A549 treated with RU486 at 1 μM for 4 hours (cell line): Measurements from ENCODE around the gene PLVAP. TPM values are rescaled to one million over a fixed set of nuclear protein-coding genes. Genes with fewer than 3 reads are reported as not detected.

Source experiments
- total RNA-seq: library from RNA; stranded (reverse); fragments of 200-300 nt; extraction: Qiagen RNA extraction; gene quantifications from 5 replicates; pipeline ENCODE4 v1.2.3, GENCODE V29; 2022; ENCODE audit warnings: low read depth

The PLVAP gene, protein sequence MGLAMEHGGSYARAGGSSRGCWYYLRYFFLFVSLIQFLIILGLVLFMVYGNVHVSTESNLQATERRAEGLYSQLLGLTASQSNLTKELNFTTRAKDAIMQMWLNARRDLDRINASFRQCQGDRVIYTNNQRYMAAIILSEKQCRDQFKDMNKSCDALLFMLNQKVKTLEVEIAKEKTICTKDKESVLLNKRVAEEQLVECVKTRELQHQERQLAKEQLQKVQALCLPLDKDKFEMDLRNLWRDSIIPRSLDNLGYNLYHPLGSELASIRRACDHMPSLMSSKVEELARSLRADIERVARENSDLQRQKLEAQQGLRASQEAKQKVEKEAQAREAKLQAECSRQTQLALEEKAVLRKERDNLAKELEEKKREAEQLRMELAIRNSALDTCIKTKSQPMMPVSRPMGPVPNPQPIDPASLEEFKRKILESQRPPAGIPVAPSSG
- not detected in 5 replicates for total RNA-seq

DNA sequence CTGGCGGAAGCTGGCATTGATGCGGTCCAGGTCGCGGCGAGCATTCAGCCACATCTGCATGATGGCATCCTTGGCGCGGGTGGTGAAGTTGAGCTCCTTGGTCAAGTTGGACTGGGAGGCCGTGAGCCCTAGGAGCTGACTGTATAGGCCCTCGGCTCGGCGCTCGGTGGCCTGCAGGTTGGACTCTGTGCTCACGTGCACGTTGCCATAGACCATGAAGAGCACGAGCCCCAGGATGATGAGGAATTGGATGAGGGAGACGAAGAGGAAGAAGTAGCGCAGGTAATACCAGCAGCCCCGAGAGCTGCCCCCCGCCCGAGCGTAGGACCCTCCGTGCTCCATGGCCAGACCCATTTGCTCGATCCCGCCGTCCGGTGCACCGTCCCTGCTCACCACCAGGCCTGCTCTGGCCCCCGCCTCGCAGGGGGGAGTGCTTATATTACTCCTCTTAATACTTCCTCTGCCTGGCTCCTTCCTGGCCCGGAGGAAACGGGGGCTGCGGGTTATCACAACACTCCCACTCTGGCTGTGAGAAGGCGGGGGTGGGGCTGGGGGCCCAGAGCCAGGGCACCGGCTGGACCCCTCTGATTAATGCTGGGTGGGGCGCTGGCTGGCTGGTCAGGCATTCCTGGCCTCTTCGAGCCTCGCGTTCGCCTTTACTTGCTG is at the start of gene PLVAP:
PLVAP (minus strand) TSS at position 408 of the 666 bp plus-strand sequence; CDS start at position 354, 54 bp downstream.

DNA sequence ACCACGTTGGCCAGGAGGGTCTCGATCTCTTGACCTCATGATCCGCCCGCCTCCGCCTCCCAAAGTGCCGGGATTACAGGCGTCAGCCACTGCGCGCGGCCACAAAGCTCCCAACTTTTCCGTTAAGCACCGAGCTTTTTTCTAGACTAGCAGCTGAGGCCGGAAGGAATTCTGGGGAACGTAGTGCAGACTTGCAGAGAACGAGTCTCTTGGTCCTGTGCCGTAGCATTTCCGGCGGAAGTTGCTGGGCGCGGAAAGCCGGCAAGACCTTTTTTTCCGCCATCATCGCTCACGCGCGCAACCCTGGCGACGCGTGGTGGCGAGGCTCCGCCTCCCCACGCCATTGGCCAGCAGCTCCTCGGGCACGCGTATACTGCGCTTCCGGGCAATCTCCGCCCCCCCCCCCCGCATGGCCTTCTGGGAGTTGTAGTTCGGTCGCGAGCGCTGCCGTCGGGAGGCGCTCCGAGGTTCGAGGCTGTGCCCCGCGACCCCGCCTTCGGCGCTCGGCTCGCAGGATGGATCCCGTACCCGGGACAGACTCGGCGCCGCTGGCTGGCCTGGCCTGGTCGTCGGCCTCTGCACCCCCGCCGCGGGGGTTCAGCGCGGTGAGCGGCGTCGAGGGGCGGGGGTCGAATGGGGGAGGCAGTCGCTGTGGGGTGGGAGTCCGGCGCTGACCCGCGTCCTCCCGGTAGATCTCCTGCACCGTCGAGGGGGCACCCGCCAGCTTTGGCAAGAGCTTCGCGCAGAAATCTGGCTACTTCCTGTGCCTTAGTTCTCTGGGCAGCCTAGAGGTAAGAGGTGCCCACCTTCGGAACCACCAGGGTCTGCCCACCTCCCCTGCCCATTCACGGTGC is 42.7 kb upstream of the PLVAP start, which contains the start of gene MVB12A:
MVB12A (plus strand) TSS at position 427 of the 854 bp plus-strand sequence; CDS start at position 516, 89 bp downstream.

DNA sequence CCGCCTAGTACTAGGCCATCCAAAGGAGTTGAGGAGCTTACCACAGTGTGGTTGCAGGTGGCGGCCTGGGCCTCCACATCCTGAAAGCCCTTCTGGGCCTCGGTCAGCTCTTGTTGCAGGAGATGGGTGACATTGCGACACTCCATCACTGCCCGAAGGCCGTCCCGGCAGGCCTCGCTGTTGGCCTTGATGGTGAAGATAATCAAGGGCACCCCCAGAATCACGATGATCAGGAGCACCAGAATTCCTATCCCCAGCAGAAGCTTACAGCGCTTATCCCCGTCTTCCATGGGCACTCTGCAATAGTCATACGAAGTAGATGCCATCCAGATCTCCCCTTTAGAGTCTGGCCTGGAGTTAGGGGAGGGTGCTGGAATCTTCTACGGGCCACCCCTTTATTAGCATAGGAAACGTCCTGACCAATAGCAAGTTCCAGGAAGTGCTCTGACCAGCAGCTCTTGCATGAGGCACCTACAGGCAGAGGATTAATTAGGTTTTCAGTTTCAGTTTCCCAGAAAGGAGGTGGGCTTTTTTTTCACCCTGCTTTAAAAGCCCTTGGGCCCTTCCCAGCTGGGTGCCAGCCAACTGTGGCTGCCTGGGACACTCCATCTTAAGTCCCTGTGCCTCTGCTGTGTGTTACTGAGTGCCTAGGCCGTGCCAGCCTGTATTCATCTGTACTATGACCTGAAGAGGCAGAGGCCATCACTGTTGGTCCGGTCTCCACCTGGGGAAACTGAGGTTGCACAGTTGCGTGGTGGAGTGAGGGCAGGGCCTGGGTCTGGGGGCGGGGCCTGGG is 28.3 kb upstream of the PLVAP start, which contains the start of gene BST2:
BST2 (minus strand) TSS at position 381 of the 796 bp plus-strand sequence; CDS start at position 326, 55 bp downstream.

DNA sequence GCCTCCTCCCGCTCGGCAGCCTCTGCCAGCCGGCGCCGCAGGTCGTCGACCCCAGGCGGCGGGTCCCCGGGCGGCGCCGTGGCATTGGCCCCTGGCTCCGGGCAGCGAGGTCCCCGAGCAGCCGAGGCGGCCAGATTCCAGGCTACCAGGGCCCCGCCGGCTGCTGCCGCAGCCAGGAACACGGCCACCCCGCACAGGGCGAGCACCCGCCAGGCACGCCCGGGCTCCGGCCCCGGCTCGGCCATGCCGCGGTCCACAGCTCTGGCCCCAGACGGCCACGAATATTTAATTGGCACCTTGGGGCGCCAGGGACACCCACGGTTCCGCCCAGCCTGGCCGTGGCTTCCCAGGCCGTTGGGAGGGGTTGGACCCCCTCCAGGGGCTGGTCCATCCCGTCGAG is 16.8 kb upstream of the PLVAP start, which contains the start of gene CCDC194:
CCDC194 (minus strand) TSS at position 283 of the 400 bp plus-strand sequence; CDS start at position 245, 38 bp downstream.

DNA sequence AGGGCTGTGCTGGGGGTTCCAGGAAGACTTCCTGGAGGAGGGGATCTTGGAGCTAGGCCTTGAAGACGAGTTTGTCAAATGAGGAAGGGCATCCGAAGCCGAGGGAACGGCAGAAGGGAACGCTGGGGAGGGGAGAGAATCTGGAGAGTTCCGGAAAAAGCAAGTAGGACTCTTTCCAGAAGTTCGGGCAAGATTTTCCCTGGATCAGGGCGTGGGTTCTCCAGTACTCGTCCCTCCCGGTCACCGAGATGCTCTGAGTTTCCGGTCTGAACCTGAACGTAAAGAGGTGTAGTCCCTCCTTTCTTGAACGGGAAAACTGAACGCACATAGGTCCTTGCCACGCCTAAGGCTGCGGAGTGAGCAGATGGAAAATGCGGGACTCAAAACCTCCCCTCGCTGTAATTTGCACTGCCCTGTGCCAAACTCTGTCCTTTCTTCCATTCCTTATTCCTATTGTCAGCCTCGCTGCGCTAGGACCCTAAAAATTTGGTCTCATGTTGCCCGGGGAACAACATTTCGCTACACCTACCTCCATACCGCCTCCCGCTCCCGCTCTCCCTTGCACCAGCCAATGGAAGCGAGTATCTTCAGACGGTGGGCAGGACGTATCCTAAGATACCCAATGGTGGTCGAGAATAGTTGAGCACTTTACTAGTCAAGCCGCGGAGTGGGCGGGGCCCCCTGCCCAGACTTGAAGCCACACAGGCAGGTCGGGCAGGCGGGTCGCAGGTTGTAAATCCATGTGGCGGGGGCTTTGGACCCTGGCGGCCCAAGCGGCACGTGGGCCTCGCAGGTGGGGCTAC is 40.1 kb downstream of the PLVAP start, which contains the start of gene GTPBP3:
GTPBP3 (plus strand) TSS at position 682 of the 803 bp plus-strand sequence; CDS start at position 741, 59 bp downstream.

DNA sequence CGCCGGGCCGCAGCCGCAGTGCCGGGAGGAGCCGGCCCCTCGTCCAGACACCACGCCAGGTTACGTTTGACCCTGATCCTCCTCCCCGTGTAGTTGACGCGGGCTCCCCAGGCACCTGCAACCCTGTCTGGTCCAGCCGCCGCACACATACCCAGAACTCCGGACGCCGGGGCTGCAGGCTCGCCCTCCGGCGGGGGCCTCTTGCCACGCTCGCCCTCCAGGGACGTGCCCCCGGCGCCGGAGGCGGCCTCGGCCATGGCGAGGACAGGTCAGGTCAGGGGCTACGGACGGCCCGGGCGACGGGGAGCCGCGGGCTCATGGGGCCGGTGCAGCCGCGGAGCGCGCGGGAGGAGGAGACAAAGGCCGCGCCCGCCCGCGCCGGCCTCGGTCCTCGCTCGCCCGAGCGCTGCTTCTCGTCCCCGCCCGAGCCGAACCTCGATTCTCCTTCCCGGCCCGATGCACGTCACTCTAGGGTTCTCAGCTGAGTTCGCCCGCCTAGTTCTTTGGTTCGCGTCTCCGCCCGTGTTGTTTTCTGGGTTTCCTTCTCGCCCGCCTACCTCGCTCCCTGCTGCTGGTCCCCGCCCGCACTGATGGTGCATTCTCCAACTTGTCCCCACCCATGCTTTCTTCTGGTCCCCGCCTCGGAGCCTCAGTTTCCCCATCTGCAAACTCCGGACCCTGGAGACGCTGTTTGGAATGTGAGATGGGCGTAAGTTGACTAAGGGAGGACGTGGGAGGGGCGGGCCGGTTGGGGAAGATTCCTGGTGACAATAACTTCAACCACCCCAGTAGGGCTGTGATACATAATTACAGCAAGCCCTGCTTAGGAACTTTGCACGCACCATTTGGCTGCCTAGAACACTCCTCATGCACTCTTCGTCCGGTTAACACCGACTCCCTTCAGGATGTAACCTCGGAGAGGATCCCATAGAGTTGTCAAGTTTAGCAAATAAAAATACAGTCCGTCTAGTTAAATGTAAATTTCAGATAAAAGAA is 42.4 kb downstream of the PLVAP start, which contains the start of gene ANO8:
ANO8 (minus strand) TSS at position 442 of the 996 bp plus-strand sequence; CDS start at position 257, 185 bp downstream.

DNA sequence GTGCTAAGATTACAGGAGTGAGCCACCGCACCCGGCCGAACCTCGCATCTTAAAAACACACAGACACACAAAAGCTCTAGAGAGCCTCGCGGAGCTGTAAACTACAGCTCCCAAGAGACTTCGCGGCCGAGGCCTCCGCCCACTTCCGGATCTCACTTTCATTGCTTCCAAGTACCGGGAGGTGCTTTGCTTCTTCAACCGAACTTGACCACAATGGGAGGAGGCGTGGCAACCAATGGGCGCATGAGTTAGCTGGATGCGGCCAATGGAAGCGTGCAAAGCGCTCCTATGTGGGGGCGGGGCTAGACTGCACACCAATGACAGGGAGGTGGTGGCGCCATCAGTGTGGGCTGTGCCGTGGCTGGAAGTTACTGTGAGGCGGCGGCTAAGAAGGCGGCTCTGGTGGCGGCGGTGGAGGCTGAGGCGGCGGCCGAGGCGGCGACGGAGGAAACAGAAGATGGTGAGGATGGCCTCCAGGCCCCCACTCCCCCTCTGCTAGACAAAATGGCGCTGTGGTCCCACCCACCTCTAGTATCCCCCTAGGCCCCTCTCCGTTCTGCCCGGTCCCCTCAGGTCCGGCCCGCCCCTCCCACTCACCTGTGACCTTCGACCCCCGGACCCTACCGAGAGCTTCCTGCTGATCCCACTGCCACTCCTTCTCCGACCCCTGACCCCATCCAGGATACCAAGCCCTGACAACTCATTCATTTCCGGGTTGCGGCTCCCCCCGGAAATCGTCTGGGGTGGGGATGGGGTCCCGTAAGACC is 67.8 kb downstream of the PLVAP start, which contains the start of gene DDA1:
DDA1 (plus strand) TSS at position 366 of the 767 bp plus-strand sequence; CDS start at position 458, 92 bp downstream.

DNA sequence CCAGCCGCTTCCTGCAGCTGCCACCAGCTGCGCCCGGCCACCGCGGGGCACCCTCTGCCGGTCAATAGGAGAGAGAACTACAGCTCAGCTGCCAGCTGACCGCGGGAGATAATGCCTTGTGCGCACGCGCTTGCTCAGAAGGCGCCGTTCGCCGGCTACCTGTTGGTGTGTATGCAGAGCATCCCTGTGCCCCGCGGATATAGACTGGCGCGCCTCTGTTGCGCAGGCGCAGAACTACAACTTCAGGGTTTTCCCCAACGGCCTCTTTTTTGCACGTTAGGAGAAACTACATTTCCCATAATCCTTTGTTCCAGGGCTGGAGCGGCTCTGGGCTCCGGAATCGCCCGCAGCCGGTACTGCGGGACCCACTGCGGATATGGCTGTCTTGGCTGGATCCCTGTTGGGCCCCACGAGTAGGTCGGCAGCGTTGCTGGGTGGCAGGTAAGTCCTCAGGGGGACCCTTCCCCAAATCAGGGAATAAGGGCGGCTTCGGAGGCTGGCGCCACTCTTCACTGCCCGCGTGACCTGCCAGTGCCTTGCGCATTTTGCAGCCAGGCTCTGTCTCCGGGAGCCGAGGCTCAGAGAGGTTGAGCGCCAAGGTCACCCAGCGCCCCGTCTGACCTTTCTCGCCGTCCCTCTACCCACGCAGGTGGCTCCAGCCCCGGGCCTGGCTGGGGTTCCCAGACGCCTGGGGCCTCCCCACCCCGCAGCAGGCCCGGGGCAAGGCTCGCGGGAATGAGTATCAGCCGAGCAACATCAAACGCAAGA is 71.4 kb downstream of the PLVAP start, which contains the start of gene MRPL34:
MRPL34 (plus strand) TSS at position 356 of the 768 bp plus-strand sequence; CDS start at position 377, 21 bp downstream.

DNA sequence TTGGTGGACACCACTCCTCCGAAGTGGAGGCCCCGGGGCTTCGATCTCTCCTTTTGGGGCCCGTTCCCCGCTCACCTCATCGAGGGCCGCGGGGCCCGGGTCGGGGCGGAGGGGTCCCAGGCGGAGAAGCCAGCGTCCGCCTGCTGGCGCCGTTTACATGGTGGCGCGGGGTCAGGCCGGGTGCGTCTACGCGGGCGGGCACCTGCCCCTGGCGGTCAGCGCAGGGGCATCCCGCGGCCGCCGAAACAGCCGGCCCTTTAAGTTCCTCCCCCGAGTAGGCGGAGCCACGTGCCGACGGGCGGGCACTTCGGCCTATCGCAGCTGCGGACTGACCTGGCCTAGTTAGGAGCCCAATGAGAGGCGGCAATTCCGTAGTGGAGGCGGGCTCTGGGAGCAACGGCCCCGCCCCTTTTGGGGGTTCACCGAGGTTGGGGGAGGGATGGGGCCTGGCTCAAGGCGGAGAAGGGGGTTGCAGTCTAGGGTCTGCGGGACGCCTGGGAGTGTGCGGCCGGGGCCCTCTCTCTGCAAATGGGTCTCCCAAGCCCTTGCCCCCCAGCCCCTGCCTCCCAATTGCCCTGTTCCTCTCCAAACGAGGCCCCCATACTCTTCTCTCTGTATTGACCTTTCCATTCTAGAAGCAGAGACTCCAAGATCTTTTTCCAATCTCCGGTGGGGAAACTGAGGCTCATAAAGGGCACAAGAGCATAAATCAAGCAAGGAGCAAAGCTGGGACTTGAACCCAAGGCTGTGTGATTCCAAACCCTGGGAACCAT is 73.8 kb downstream of the PLVAP start, which contains the start of gene ABHD8:
ABHD8 (minus strand) TSS at position 259 of the 773 bp plus-strand sequence. CDS start 1,809 bp downstream, outside the sequence.

Other genes starting within 250 kb of the PLVAP start
- 12.8 to 17.5 TPM (median 14.7 TPM) in 5 replicates for gene USE1, start 162.0 kb downstream of the PLVAP start, total RNA-seq
- gene OCEL1, start 151.1 kb downstream of the PLVAP start, total RNA-seq = 9.5 to 16.1 TPM (median 11.8 TPM) in 5 replicates
- gene NR2F6, start 131.4 kb downstream of the PLVAP start, total RNA-seq = 30.9 to 70.2 TPM (median 67.8 TPM) in 5 replicates
- gene USHBP1, start 112.6 kb downstream of the PLVAP start, total RNA-seq = not detected in 5 replicates
- gene BABAM1, start 109.9 kb downstream of the PLVAP start, total RNA-seq = 59.3 to 66.2 TPM (median 64.7 TPM) in 5 replicates
- gene ANKLE1, start 95.4 kb downstream of the PLVAP start, total RNA-seq = 0.17 to 0.63 TPM (median 0.46 TPM) in 5 replicates
- 2.6 to 4.5 TPM (median 4.2 TPM) in 5 replicates for gene ABHD8, start 73.9 kb downstream of the PLVAP start, total RNA-seq
- 61.3 to 102 TPM (median 91.5 TPM) in 5 replicates for gene MRPL34, start 71.5 kb downstream of the PLVAP start, total RNA-seq
- gene DDA1, start 67.8 kb downstream of the PLVAP start, total RNA-seq = 61.9 to 81.0 TPM (median 68.9 TPM) in 5 replicates
- 2.3 to 4.3 TPM (median 3.3 TPM) in 5 replicates for gene ANO8, start 42.5 kb downstream of the PLVAP start, total RNA-seq
- gene GTPBP3, start 39.8 kb downstream of the PLVAP start, total RNA-seq = 15.9 to 23.4 TPM (median 19.3 TPM) in 5 replicates
- gene CCDC194, start 16.9 kb upstream of the PLVAP start, total RNA-seq = not detected in 5 replicates
- gene BST2, start 28.3 kb upstream of the PLVAP start, total RNA-seq = 0.13 to 0.15 TPM in 2 of 5 replicates, not detected in the others
- 26.9 to 42.8 TPM (median 38.0 TPM) in 5 replicates for gene MVB12A, start 42.7 kb upstream of the PLVAP start, total RNA-seq
- 0.47 to 0.94 TPM (median 0.85 TPM) in 5 replicates for gene TMEM221, start 71.3 kb upstream of the PLVAP start, total RNA-seq
- gene NXNL1, start 83.6 kb upstream of the PLVAP start, total RNA-seq = not detected in 5 replicates
- gene SLC27A1, start 93.2 kb upstream of the PLVAP start, total RNA-seq = 2.1 to 3.5 TPM (median 2.7 TPM) in 5 replicates
- gene PGLS, start 134.3 kb upstream of the PLVAP start, total RNA-seq = 47.5 to 79.9 TPM (median 67.0 TPM) in 5 replicates
- 57.5 to 79.4 TPM (median 71.9 TPM) in 5 replicates for gene COLGALT1, start 178.3 kb upstream of the PLVAP start, total RNA-seq